ENCODE results near the gene SAMD1. TPM values are rescaled to one million over a fixed set of nuclear protein-coding genes. Genes with fewer than 3 reads are reported as not detected.

Gene SAMD1
- total and polyA plus RNA-seq, 9 of the 15 experiments (the other 6 are each of a cell fraction or from before 2014, with no cell fraction given), result 2.9 to 96.0 (median 43.5) TPM

GRCh38 chr19:14058182-14059092 lies 32.1 kb downstream of the SAMD1 start (continued):
- TF ChIP-seq ZBTB40 (IDR thresholded peaks at IDR 0.05) (0 out of 2 replicates have a peak, but pooled peaks have one; percentile 27), ZBTB40 (CRISPR knock-in tag; IDR thresholded peaks at IDR 0.05) (no peak), CREB1 (IDR thresholded peaks at IDR 0.05) (no peak), CREB1 (CRISPR knock-in tag; IDR thresholded peaks at IDR 0.05) (no peak)
